Endometrial microvascular endothelial cells (primary cell): Measurements from ENCODE around the gene CKS1B. TPM values are rescaled to one million over a fixed set of nuclear protein-coding genes. Genes with fewer than 3 reads are reported as not detected.

Experiments
- in situ Hi-C: cut with HindIII; loops from 2 replicates; pipeline ENCODE4 v1.10.0; 2017; ENCODE audit warnings: low sequenced_read_pairs, low pct_unique_long_range_greater_than_20kb; ENCODE audit errors: inconsistent ontology term
- total RNA-seq: library from RNA; depleted of rRNA; stranded (reverse); fragments of >200 nt; gene quantifications from one replicate; pipeline ENCODE4 v1.2.3, GENCODE V29; 2015; ENCODE audit errors: inconsistent ontology term

The CKS1B gene
- total RNA-seq, 1 donor from 2014 or later = 125 TPM

DNA sequence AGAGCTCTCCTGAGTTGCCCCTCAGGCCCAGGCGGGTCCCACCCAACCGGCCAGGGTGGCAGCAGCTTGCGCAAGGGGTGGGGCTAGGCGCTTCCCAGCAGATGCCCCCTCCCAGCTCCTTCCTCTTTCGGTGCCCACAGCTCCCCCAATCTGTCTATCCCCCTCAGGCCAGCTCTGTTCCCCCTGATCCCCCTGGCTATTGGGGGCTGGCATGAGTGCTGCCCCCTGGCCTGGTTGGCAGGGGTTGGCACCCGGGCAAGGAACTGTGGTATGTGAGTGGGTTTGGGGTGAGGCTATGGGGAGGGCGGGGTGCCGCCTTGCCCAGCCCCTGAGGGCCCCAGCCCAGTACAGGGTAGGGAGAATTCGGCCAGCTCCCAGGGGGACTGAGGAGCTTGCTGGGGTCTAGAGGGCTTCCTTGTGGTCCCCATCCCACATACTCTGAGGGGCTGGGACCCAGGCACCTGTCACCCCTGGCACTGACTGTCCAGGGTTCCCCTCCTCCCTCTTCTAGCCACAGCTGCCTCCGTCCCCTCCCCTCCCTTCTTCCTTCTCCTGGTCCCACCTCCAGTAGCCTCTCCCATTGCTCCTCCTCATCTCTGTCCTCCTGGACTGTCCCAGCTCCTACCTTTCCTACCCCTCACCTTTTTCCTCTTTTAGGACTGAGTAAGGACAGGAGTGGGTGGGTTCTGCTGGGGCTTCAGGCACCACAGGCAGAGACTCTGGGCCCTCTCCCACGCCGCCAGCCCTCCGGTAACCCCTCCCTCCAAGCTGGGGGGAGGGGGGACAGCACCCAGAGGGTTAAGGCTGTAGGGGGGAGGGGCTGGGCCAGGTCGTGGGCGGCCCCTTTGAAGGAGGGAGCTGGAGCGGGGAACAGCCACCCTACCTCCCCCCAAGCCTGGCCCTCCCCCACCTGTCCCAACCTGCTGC, 33.8 kb downstream of the CKS1B start:
- in situ Hi-C loops = no loop called here

DNA sequence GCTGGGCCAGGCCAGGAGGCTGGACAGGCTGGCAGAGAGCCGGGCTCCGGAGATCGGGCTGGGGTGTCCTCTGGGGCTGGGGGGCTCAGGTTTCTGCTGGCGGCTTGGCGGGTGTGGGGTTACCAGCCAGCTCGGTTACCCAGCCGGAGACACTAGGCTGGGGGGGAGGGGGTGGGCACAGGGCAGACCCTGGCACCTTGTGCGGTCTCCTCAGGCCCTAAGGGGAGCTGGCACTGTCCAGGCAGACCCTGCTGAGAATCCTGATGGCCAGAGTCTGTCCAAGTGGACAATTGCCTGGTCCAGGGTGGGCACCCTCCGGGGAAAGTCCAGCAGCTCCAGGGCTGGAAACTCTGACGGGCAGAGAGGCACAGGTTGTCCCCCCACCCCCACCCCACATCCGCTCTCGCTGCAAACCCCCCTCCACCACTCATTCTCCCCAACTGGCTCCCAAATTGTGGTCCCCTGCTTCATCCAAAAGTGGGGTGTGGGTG, 34.8 kb downstream of the CKS1B start:
- in situ Hi-C loops = no loop called here

DNA sequence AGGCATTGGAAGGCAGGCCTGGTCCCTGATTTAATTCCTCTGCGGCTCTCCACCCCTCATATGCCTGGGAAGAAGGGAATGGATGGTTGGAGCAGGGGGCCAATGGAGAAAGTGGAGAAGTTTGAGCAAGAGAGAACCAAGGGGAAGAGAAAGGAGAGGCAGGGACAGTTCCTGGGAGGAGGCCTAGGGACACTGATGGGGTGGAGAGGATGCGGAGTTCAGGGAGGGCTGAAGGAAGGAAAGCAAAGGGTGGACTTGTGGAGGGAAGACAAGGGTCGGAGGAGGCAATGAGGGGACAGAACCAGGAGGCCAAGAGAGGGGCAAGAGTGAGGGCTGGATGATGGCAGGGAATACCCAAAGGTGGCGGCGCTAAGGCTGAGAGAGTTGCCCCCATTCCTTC, 35.3 kb downstream of the CKS1B start:
- in situ Hi-C loops = loop anchor here (10.0 kb wide), 1 partner anchor 55 kb away; the partner anchor contains the start of gene EFNA4

DNA sequence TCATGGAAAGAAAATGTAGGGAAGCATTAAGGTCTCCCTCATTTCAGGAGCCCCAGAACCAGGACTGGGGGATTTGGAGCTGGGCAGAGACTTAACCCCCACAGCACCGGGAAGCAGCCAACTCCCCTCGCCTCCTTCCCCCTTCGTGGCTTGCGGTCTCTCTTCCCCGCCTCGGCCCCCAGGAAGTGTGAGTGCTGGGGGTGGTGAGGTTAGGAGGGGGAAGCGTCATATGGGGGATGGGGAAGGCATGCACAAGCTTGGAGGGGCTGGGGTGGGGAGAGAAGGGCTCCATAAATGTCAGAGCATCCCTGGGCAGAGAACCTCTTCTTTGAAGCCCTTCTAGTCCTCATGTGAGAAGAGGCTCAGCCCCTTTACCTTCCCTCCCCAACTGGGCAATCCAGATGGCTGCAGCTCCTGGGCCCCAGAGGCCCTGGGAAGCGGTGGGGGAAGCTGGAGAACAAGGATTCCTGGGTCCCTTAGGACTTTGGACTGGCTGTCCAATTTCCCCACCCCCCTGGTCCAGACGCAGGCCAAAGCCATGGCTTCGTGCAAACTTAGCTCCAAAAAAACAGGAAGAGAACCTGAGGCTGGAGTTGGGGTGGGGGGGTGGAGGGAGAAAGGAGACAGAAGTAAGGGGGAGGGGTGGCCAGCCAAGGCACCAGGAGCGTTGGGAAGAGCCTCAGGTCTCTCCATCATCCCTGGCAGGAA, 35.9 kb downstream of the CKS1B start:
- in situ Hi-C loops = loop anchor here (10.0 kb wide), 1 partner anchor 54 kb away; the partner anchor contains the start of gene EFNA4

DNA sequence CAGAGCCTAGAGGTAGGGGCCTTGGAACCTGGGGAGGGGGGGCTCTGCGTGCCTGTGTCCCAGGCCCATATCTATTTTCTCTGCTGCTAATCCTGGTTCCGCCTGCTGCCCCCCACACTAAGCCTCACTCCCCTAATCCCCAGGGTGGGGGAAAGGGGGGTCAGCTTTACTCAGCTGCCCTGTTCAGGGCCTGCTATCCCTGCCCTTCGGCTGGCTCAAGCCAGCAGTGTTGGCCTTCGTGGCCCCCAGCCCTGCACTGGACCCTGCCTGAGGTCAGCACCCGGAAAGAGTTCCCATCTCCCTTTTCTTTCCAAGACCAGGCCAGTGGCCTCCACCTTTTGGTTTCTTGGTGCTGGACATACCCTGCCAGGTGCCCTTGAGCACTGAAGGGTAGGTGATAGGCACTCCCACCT, 36.5 kb downstream of the CKS1B start:
- in situ Hi-C loops = loop anchor here (10.0 kb wide), 1 partner anchor 54 kb away; the partner anchor contains the start of gene EFNA4

DNA sequence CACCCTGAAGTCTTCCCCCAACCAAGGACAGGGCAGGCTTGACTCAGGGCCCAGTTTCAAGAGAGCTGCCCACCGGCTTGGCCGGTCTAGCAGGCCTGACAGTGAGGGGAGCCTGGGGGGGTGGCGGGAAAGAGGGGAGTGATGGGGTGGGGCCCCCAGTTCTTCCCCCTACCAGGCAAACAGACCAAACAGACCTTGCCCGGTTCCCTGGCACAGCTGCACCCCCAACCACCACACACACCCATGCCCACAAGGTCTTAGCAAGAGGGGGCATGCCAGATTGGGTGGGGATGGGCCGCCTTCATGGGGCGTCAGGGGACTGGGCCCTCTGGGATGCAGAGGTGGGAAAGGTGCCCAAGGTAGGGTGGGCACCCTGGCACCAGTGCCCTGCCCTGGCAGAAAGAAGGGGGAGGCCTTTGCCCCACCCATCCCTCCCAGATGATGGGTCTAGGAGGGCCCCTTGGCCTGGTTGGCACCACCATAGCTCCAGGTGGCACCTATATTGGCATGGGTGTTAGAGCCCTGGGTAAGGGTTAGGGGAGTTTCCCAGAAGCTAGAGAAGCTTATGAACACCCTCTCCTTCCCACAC, 37.0 kb downstream of the CKS1B start:
- in situ Hi-C loops = loop anchor here (10.0 kb wide), 1 partner anchor 53 kb away; the partner anchor contains the start of gene EFNA4

DNA sequence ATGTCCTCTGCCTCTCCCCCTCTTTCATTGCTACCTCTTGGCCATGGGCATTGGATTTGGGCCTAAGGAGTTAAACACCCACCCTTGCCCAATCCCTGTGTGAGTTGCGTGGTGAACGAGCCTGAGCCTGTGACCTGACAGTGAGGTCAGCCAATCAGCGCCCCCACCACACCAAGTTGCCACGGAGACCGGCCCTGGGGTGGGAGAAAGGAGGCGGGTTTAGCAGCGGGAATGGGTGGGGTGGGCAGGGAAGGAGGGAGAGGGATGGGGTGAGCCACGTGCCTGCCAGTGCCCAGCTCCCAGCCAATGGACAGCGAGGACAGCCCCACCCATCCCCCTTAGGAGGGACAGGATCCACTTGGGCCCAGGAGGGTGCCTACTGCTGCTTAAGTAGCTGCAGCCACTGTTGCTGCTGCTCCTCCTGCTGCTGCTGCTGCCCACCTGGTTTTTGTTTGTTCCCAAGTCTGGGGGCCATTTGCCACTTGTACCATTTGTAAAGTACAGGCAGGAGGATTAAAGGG, 37.6 kb downstream of the CKS1B start:
- in situ Hi-C loops = loop anchor here (10.0 kb wide), 1 partner anchor 53 kb away; the partner anchor contains the start of gene EFNA4

DNA sequence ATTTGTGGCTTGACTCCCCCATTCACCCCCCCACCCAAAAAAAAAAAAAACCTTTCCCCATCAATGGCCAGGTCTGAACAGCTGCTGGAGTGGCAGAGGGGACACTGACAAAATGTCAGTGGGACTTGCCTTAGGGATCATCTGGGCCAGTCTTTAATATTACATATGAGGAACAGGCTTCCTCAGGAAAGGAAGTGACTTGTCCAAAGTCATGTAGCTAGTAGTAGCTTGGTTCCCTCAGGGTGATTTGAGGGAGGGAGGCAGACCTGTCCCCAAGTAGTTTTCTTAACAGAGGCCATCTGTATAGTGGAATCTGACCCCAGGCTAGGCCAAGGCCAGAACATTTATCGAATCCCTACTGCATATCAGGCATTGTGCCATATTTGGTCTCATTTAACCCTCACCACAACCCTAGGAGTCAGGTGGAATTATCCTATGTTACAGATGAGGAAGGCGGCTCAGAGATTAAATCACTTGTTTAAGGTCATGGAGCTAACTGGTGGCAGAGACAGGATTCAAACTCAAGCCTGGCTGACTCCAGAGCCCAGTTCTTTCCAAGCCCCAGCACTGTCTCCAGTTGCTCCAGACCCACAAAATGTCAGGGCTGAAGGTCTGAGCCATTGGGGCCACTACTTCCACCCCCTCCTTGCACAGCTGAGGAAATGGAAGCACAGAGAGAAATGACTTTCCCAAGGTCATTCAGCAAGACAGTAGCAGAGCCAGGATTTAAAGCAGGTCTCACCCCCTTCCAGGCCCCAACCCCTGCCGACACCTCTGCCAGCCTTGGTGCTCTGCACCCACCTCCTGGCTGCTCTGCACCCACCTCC, 38.5 kb downstream of the CKS1B start:
- in situ Hi-C loops = loop anchor here (10.0 kb wide), 1 partner anchor 52 kb away; the partner anchor contains the start of gene EFNA4

DNA sequence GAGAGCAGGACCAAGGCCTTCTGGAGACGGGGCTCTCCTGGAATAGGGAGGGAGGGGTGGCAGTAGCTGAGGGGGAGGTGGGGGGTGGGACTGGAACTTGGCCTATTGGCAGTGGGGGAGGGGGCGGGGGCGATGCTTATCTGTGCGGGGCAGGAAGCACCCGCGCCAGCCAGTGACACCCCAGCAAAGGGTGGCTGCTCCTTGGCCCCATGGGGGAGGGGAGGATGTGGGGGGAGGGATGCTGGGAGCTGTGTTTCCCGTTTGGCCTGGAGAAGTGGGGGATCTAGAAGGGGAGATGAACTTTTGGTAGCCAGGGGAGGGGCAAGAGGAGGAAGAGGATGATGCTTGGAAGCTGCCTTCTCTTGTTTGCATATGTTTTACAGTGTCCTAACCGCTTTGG, 39.2 kb downstream of the CKS1B start:
- in situ Hi-C loops = loop anchor here (10.0 kb wide), 1 partner anchor 51 kb away; the partner anchor contains the start of gene EFNA4

DNA sequence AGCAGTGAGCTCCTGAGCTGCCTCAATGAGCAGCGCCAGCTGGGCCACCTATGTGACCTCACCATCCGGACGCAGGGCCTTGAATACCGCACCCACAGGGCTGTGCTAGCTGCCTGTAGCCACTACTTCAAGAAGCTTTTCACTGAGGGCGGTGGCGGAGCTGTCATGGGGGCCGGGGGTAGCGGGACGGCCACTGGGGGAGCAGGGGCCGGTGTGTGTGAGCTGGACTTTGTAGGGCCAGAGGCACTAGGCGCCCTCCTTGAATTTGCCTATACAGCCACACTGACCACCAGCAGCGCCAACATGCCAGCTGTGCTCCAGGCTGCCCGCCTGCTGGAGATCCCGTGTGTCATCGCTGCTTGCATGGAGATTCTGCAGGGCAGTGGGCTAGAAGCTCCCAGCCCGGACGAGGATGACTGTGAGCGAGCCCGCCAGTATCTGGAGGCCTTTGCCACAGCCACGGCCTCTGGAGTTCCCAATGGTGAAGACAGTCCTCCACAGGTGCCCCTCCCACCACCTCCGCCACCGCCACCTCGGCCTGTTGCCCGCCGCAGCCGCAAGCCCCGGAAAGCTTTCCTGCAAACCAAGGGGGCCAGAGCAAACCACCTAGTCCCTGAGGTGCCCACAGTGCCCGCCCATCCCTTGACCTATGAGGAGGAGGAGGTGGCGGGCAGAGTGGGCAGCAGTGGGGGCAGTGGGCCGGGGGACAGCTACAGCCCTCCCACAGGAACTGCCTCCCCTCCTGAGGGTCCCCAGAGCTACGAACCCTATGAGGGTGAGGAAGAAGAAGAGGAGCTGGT, 40.4 kb downstream of the CKS1B start:
- in situ Hi-C loops = loop anchor here (5.0 to 10.0 kb wide), 2 partner anchors 33 to 50 kb away; partner anchors contain the start of genes EFNA4 and FLAD1

DNA sequence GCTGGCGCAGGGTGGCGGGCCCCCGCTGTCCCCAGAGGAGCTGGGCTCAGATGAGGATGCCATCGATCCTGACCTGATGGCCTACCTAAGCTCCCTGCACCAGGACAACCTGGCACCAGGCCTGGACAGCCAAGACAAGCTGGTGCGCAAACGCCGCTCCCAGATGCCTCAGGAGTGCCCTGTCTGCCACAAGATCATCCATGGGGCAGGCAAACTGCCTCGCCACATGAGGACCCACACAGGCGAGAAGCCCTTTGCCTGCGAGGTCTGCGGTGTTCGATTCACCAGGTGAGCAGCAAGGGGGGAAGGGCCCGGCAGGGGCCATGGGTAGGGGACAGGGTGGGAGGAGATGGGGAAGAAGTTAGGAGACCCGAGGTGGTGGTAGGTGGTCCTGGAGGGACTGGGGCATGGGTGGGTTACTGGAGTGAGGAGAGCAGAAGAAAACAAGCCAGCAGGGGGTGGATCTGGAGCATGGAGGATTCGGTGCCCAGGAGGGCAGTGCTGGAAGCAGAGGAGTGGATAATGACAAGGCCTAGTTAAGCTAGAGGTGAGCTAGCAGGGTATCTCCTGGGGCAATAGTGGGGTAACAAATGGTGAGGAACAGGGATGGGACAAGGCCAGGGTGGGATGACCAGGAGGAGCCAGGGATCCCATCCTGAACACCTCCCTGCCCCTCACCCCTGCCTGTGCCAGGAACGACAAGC, 41.2 kb downstream of the CKS1B start:
- in situ Hi-C loops = loop anchor here (5.0 to 10.0 kb wide), 2 partner anchors 33 to 49 kb away; partner anchors contain the start of genes EFNA4 and FLAD1

DNA sequence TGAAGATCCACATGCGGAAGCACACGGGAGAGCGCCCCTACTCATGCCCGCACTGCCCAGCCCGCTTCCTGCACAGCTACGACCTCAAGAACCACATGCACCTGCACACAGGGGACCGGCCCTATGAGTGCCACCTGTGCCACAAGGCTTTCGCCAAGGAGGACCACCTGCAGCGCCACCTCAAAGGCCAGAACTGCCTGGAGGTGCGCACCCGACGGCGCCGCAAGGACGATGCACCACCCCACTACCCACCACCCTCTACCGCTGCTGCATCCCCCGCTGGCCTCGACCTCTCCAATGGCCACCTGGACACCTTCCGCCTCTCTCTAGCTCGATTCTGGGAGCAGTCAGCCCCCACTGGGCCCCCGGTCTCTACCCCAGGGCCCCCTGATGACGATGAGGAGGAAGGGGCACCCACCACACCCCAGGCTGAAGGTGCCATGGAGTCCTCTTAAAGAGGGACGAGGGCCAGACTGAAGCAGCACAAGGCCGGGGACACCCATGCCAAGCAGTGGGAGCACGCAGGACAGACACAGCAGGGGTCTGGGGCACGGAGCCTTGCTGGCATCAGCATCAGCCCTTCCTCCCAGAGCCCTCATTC, 41.9 kb downstream of the CKS1B start:
- in situ Hi-C loops = loop anchor here (5.0 to 10.0 kb wide), 2 partner anchors 34 to 48 kb away; partner anchors contain the start of genes EFNA4 and FLAD1

DNA sequence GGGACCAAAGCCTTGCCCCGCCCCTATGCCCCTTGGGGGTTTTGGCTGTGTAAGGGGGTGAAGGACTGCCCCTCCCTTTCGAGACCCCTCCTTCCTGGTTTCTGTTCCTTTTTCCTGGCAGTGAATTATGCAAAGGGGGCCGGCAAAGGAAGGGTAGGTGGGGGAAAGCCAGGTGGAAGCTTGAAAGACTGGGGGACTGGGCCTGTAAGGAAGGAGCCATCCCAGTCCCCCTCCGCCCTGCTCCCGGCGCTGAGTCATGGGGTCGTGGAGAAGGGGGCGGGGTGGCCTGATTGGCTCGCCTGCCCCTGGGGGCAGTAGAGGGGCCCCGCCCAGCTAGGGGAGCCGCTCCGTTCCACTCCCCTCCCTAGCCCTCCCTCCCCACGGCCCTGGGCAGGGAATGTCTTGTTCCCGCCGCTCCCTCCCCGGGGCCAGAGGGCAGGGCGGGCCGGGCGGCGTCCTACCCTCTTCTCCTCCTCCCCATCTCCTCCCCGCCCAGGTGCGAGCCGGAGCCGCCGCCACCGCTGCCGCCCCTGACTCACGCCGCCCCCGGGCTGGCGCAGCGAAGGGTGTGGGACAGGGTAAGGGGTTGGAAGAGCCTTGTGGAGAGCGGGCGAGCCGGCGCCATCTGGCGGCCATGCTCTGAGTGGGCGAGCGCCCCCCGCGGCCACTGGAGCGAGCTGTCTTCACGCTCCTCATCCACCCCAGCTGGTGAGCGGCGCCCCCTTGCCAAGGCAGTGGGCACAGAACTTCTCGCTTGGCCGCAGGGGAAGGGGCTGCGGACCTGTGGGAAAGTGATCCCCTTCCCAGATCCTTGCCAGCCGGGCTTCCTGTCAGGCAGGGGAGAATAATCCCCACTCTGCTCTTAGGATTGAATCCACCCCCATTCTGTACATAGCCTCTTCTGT, 42.8 kb downstream of the CKS1B start:
- in situ Hi-C loops = loop anchor here (5.0 to 10.0 kb wide), 2 partner anchors 35 to 48 kb away; partner anchors contain the start of genes EFNA4 and FLAD1

DNA sequence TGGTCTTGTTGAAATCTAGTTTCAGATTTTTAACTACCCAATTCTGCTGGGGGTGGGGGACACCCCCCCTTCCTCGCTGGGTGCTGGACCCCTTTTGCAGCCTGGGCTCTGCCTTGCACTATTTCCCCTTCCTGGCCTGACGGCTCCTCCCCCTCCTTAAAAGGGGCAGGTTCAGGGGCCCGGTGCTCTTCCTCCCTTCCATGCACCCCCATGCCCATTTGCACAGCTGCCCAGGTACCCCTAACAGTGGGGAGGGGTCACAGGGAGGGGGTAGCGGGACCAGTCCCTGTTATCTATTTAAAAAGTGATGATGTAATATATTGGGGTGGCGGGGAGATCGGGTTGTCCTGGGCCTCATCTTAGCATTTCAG, 43.5 kb downstream of the CKS1B start:
- in situ Hi-C loops = loop anchor here (5.0 to 10.0 kb wide), 2 partner anchors 36 to 47 kb away; partner anchors contain the start of genes EFNA4 and FLAD1
